GM12872 (cell line): ENCODE measurements around the gene NMU.
A peak's percentile ranks its signal among the peaks of the same experiment; 100 is the strongest.

ENCODE experiments used
- TF ChIP-seq, protein P1 (sequence below): IDR thresholded peaks from 3 replicates; pipeline ENCODE4 v1.5.1; 2011; ENCODE audit warnings: low read depth, mild to moderate bottlenecking, low read length, moderate library complexity; ENCODE audit not compliant: insufficient read depth

NMU gene

DNA sequence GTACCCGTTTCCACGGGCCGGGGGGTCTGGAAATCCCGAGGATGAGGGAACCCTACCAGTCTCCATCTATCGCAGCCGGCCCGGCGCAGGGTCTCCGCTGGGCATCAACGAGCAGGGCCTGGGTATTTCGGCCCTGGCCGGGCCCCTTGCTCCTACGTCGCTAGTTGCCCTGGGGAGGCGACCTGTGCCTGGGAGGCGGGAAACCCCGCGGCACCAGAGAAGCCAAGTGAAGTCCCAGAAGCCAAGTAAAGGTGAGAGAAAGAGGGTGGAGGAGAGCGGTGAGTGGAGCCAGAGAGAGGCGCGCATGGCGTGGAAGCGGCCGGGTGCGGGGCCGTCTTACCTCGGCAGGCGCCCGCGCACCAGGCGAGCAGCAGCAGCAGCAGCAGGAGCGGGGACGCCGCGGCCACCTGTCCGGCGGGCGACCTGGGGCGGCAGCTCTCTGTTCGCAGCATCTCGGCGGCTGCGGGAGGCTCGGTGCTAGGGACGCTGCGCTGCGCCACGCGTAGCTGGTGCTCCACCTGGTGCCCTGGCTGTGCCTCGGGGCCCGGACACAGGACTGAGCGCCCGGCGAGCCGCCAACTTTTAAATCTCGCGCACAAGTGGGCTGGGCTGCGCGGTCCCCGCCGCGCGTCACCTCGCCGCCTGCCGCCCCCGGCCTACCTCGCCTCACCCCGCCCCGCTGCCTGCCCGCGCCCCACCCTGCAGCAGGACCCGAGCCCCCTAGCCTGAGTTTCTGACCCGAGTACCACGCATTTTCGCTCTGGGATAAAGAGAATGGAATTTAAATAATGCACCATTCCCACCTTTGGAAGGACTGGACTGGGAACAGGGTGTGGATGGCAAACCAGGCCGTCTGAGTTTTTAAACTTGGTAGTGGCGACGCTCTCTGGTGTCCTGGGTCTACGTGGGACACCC lies at the start of gene NMU:
TSS of gene NMU (minus strand) at position 558 of the 915 bp plus-strand sequence. CDS start at position 452, 106 bp downstream.
- TF ChIP-seq, protein P1, sequence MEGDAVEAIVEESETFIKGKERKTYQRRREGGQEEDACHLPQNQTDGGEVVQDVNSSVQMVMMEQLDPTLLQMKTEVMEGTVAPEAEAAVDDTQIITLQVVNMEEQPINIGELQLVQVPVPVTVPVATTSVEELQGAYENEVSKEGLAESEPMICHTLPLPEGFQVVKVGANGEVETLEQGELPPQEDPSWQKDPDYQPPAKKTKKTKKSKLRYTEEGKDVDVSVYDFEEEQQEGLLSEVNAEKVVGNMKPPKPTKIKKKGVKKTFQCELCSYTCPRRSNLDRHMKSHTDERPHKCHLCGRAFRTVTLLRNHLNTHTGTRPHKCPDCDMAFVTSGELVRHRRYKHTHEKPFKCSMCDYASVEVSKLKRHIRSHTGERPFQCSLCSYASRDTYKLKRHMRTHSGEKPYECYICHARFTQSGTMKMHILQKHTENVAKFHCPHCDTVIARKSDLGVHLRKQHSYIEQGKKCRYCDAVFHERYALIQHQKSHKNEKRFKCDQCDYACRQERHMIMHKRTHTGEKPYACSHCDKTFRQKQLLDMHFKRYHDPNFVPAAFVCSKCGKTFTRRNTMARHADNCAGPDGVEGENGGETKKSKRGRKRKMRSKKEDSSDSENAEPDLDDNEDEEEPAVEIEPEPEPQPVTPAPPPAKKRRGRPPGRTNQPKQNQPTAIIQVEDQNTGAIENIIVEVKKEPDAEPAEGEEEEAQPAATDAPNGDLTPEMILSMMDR, result peak; percentile 16; the same call in 1 of the 3 replicates

- TF ChIP-seq, protein P1, result no peak
Observed at GRCh38 chr4:55684276-55684675, 48.2 kb upstream of the NMU start.

- TF ChIP-seq, protein P1, result no peak
Observed at GRCh38 chr4:55682295-55682694, 46.2 kb upstream of the NMU start.

- TF ChIP-seq, protein P1, result no peak
Observed at GRCh38 chr4:55681430-55681829, 45.3 kb upstream of the NMU start.

DNA sequence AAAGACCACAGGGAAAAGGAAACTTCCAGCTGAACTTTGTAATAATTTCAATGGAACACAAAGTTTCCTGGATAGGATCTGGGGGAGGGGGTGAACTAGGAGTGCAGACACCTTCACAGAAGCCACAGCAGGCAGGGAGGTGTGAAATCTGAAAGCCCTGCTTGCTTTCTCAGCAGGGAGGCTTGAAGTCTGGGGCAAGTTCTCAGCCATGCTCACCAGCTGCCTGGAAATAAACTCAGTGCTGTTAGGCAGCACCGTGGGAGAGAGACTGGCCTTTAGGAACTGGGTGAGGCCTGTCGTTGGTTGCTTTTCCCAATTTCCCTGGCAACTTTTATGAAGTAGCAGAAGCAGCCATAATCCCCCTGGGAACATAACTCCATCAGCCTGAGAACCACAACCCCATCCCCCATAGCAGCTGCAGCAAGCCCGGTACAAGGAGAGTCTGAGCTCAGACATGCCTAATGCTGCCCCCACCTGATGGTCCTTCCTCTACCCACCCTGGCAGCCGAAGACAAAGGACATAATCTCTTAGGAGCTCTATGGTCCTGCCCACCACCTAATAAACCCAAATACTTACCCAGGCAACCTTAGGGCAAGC lies 39.2 kb upstream of the NMU start:
- TF ChIP-seq, protein P1, result no peak

- TF ChIP-seq, protein P1, result no peak
Observed at GRCh38 chr4:55673424-55673823, 37.3 kb upstream of the NMU start.

DNA sequence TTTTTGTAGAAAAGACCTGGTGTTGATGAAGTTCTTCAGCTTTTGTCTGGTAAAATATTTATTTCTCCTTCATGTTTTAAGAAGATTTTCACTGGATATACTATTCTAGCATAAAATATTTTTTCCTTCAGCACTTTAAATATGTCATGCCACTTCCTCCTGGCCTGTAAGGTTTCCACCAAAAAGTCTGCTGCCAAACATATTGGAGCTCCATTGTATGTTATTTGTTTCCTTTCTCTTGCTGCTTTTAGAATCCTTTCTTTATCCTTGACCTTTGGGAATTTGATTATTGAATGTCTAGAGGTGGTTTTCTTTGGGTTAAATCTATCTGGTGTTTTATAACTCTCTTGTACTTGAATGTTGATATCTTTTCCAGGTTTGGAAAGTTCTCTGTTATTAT lies 35.6 kb upstream of the NMU start:
- TF ChIP-seq, protein P1, result no peak
